A172 (cell line): ENCODE measurements around the gene HPCAL4. TPM values are rescaled to one million over a fixed set of nuclear protein-coding genes. Genes with fewer than 3 reads are reported as not detected.
A peak's percentile ranks its signal among the peaks of the same experiment; 100 is the strongest.

ENCODE experiments used
- DNase-seq: peaks from one replicate; pipeline ENCODE4 v3.0.0-alpha.2; 2015; ENCODE audit warnings: low spot score
- total RNA-seq: library from RNA; depleted of rRNA; stranded (reverse); fragments of >200 nt; shearing (Covaris generic); gene quantifications from 2 replicates; pipeline ENCODE4 v1.2.3, GENCODE V29; 2014

HPCAL4 gene
- total RNA-seq, 1 experiment from 2014 or later = not detected

DNA sequence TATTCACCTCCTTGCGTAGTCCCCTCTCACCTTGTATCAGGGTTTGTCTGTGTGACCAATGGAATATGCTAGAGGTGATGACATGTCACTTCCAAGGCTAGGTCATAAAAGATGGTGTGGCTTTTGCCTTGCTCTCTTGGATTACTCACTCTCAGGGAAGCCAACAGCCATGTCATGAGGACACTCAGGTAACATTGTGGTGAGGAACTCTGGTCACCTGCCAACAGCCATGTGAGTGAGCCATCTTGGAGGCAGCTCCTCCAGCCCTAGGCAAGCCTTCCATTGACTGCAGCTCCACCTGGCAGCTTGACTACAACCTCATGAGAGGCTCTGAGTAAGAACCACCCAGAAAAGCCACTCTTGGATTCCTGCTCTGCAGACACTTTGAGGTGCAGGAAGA is 40.8 kb downstream of the HPCAL4 start:
- DNase-seq = no peak

DNA sequence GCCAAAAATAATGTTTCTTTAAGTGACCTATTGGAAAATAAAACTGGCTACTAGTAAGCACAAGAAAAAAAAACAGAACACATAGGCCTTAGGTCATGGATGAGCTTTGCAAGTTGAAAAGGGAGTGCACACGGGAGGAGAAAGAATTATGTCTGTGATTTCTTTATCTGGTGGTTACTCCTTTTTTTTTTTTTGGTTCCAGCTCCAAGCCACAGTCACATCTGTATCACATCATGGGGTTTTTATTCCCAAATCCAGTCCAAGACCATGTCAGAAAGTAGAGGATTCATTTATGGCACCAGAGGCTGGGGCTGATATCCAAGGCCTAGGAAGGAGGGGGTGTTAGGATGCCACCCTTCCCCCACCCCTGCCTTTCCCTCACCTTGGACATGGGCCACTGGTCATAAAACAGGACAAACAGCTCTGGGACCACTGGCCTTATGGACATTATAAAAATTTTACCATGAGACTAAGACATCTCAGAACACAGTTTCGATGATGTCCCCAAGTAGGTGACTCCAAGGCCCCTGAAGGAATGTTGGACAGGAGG is 41.5 kb downstream of the HPCAL4 start:
- DNase-seq = no peak

DNA sequence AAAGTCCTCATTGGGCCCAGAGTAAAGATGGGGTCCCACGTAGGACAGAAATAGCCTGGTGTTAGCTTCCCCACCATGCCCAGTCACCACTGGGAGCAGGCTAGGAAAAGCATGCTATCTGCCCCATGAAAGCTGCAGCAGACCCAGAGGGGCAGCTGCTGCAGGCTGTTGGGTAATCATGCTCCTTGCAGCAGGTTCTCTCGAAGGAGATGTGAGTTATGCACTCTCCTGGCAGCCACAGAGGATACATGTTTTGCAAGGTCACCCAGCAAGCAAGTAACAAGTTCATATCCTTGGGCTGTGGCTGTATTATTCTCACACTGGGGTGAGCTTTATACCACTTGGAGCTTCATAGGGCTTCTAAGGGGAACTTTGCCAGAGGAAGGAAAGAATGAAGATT is 42.7 kb downstream of the HPCAL4 start:
- no peak for DNase-seq

DNA sequence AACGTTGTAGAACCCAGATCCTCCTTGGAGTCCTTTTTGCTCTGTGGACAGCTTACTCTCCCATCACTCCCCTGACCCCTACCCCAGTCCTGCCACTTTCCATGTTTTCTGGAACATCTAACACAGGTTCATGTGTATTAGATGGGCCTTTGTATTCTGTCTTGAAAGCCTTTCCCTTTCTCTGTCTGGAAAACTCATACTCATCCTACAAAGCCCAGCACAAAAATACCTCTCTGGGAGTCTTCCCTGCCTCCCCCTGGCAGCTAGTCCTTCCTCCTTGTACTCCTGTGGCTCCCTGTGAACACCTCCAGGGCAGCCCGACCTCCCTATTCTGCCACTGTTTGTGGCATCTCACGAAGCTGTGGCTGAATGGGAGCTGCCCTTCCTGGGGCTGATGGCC is 44.0 kb downstream of the HPCAL4 start:
- DNase-seq = no peak

DNA sequence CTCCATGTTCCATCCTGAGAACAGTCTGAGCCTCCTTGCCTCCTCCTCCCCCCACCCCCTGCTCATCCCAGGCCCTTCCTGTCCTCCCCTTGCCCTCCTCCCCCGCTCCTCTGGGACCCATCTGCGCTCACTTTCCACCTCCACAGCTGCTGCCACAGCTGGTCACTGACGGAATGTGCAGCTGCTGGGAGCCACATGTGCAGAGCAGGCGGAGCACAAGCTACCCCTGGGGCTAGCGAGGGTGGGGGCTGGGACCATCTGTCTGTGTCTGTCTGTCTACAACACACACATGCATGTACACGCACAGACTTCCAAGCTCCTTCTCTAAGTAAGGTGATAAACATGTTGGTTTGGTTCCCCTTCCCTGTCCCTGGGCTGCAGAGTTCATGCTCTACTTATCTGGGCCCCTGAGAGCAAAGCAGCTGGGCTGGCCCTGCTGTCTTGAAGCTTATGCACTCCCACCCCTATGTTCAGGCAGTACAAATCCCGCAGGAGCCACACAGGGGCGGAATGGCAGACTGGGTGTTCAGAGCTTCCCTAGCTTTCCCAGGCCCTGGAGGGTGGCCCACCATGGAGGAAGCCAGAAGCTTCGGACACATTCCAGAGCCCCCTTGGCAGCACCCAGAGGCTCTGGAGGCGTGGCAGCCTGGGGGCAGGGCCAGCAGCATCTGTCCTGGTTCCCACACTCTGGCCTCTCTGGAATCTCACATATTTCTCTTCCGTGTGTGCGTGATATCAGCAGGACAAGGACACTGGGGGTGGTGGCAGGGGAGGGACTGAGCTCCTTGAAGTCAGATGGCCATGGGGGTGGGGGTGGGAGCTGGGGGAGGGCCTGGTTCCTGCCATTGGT is 44.8 kb downstream of the HPCAL4 start:
- no peak for DNase-seq

DNA sequence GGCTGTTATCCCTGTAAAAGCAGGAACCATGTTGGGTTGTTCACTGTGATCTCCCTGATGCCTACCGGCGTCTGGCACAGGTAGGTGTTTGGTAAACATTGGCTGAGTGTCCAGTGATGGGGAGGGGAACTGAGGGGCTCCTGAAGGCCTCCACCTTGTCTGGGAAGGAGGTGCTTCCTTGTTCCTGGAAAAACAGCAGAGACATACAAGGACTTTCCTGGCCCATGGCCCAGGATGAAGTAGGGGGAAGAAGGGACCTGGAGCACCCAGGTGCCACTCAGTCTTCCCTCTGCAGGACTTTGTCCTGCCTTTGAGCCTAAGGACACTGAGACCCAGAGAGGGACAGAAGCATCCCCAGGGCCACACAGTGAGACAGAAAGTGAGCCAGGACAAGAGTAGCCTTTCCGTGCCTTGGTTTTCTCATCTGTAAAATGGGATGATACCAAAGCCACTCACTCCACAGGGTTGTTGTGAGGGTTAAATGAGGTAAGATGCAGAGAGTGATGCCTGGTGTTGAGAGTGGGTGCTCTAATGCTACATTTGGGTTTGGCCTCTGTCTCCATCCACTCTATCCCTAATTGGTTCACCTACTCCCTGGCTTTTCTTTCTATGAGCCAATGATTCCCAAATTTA is 45.7 kb downstream of the HPCAL4 start:
- no peak for DNase-seq

DNA sequence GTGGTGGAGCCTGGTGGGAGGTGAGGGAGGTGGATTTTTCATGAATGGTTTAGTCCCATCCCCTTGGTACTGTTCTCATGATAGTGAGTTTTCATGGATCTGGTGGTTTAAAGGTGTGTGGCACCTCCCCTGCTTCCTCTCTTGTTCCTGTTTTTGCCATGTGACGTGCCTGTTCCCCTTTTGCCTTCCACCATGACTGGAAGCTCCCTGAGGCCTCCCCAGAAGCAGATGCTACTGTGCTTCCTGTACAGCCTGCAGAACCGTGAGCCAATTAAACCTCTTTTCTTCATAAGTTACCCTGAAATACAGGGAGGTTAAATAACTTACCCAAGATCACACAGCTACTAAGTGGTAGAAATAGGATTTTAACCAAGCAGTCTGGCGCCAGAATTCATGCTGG is 47.5 kb downstream of the HPCAL4 start:
- no peak for DNase-seq

DNA sequence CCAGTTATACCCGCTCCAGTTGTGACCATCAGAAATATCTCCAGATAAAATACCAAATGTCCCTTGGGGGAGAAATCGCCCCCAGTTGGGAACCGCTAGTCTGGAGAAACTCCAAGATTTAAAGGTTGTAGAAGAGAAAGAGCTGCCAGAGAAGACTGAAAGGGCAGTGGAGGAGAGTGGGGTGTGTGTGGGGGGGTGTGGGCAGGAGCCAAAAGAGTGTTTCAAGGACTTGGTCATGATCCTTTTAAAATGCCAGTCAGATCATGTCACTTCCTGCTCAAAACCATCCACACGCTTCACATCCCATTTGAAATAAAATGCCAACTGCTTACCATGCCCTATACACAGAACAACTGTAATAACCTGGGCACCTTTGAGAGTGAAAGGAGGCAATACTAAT is 48.4 kb downstream of the HPCAL4 start:
- DNase-seq = peak; percentile 60

DNA sequence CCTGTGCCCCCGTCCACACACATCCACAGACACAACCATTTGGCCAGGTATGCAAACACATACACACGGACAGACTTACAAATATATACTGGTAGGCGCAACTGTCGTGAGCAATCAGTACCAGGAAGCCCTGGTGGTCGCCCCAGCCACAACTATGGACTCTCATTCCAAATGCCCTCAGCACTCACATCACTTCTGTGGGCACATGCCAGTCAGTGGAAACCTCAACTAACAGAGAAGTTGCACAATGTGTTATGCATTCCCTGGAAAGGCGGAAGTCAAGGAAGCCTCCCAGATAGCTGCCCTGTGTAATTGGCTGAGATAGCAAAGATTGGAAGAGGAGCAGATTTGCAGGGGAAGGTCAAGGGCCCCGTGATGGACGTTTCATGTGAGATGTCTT is 50.4 kb downstream of the HPCAL4 start:
- no peak for DNase-seq

DNA sequence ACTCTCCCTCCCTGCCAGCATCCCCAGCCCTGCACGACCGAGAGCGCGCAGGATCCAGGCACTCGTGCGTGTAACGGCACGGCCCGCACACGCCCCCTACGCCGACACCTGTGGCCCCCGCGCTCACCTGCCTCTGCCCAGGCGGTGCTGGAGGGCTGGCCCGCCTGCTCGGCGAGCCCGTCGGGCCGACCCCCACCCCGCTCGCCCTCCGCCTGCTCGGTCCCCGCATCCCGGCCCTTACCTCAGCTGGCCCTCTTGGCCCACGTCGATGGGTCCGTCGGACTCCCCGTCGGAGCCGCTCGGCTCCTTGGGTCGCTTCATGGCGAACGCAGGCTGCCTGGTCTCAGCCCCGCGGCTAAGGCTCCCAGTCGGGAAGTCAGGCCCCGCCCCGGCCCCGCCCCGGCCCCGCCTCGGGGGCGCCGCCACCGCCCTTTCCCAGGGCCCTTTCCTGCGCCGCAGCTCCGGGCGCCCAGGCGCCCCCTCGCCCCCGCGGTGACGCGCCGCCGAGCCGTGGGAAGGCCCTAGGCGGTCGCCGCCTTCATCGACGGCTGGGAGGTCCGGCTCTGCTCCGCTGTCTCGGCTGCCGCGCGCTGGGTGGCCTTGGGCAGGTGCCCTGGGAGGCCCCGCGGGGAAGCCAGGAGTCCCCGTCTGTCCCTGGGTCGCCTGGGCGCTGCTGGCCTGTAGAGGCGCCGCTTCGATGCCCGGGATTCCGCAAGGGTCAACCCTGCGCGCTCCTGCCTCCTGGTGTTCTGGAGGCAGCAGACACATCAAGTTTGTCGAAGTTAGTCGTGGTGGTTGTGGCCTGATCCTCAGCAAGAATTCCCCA is 51.7 kb downstream of the HPCAL4 start, which contains the start of gene HEYL:
Gene HEYL (minus strand): TSS at position 339 of the 826 bp plus-strand sequence. CDS start 18 bp downstream, at position 321.
- DNase-seq = no peak

DNA sequence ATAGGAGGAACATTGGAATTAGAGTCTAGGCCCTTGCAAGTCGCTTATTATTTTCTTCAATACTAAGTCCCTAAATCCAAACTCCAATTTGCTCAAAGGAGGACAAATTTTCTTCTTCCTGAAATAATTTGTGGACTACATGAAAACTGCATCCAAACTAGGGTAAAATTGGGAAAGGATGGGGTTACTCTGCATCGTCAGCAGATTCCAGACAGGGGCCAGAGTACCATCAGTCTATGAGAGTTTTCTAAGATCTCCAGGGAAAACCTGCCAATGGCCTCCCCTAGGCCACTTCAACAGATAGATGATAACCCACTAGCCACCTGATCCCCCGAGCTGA is 52.3 kb downstream of the HPCAL4 start:
- DNase-seq = no peak

DNA sequence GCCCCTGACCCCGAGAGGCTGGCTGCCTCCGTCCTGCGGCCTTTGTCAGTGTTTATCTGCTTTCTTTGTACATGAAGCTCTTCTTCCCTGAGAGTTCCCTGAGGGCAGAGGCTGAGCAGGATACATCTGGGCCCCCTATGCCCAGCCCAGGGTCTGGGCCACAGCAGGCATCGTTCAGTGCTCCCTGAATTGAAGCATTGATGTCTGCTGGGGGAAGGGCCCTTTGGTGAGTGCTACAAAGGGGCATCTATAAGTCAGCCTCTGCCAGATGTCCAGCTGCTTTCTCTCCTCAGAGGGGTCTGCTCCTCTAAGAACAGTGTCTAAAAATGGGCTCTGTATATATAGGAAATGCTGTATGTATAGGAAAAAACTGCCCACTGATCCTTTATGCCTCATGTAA is 53.9 kb downstream of the HPCAL4 start:
- no peak for DNase-seq

DNA sequence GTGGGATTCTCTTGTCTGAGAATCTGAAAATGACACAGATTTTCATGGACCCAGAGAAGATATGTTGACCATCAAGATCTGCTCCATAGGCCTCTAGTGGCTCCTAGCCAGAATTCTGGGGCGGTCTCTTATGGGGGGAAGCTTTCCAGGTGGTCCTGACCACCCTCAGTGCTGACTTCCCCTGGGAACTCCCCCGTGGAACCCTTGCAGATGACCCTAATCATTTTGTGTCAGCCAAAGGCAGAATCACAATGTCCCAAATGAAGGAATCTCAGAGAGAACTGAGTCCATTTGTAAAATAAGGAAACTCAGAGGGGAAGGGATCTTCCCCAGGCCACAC is 55.4 kb downstream of the HPCAL4 start:
- DNase-seq = no peak

DNA sequence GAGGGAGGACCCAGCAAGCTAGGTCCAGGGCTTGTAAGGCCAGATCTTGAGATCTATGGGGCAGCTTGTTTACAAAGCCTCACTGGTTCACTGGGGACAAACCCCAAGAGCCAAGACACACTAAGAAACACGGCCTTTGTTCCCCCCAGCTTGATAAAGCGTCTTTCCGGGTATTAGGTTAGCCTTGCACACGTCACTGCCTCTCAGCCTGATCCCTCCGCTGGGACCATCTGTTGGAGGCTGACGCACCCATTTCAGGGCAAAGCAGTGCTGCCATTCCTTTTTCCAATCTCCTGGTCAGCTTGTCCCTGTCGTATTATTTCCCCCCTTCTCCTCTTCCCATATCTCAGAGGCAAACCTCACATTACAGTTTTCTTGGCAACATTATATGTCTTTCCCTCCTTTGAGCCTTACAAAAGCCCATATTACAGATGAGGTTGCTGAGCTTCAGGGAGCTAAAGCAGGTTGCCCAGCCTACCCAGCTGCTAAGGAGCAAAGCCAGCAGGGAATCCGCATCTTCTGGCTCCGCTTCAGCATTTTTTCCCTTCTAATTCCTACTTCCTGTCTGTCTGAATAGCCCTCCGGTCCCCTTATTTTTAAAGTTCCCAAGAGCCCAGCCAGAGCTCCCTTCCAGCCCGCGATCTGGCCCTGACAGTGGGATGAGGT is 55.9 kb downstream of the HPCAL4 start:
- DNase-seq = no peak

DNA sequence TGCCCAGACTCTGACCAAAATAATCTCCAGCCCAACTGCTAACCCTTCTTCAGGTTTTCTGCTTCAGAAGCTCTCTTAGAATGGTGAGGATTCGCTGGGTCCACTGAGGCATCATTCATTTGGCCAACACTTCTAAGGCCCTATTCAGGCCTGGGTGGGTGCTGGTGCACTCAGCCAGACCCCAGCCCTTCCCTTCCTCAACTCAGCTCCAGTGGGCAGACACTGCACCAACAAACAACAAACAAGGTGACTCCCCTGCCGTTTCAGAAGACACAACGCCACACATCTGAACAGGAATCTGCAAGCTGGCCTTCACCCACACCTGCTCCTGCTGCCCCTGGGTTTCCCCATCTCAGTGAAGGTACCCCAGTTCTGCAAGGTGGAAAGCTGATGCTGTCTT is 57.8 kb downstream of the HPCAL4 start:
- DNase-seq = no peak

DNA sequence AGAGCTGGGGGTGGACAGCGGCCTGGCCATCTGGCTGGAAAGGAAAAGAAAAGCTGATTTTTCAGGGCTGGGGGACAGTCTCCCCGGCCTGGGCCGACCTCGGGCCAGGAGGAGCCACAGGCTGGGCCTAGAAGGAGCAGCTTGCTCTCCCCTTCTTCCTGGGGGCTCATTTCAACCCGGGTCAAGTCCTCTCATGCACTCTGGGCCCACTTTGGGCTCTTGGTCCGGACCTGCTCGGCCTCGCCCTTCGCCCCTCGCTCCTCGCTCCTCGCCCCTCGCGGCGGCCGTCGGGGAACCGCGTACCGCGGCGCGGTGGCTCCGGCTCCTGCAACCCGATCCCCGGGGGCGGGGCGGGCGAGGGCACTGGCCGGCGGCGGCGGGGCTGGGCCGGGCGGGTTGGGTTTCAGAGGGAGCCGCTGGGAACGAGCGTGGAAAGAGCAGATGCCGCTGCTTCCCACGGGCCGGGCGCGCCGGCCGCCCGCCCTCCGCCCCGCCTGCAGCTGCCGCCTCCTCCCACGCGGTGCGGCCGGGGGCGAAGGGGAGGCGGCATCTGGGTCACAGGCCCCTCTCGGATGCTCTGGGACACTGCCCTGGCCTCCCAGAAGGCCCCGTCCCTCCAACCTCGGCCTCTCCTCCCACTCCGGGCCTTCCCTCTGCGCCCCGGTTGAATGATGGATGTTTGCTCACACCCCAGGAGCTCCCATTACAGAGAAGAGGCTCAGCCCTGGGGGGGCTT is 58.4 kb downstream of the HPCAL4 start:
- no peak for DNase-seq

DNA sequence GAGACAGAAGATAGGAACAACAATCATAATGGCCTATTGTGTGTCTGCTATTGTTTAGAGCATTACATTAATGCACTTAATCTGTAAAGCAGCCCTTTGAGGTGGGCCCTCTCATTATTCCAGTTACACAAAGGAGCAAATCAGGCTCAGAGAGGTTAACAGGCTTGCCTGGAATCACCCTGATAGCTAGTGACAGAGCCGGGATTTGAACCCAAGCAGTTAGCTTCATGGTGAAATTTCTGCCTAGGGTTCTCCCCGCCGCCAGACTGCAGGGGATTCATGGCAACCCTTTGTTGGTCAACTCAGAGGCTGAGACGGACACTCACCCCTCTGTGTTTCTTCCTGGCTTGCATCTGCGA is 58.9 kb downstream of the HPCAL4 start:
- DNase-seq = no peak

DNA sequence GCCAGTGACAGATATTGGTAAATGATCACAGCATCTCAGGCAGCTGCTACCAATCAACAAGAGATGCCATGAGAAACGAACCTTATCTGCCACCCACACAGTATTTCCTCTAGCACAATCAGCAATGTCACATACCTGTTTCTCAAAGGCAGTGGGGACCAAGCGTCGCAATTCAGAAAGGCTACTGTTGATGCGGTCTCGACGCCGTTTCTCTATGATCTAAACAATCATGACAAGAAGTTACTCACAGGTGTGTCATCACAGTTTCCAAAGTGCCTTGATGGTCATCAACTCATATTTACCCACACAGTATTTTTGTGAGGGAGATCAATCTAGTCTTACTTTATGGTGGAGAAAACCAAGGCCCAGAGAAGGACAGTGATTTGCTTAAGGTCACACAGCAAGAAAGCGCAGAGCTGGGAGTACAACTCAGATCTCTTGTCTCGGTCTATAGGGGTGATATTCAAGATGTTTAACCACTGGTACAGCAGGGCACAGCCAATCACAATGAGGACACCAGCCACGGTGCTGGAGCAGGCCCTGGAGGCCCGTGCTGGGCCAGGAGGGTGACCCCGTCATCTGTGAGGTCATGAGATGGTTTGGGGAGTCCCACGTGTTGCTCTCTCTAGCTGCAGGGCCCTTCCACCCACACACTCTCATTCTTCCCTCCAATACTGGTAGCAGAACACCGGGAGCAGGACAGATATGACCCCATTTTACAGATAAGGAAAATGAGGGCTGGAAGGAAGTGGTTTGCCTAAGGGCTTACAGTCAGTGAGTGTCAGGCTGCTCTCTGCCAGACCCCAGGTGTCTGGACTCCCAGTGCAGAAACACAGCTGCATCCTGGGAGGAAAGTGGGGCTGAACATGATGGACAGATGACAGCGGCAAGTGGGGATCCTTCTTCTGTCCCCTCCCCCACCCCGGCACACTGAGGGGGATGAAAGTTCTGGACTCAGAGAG is 59.6 kb downstream of the HPCAL4 start:
- no peak for DNase-seq

DNA sequence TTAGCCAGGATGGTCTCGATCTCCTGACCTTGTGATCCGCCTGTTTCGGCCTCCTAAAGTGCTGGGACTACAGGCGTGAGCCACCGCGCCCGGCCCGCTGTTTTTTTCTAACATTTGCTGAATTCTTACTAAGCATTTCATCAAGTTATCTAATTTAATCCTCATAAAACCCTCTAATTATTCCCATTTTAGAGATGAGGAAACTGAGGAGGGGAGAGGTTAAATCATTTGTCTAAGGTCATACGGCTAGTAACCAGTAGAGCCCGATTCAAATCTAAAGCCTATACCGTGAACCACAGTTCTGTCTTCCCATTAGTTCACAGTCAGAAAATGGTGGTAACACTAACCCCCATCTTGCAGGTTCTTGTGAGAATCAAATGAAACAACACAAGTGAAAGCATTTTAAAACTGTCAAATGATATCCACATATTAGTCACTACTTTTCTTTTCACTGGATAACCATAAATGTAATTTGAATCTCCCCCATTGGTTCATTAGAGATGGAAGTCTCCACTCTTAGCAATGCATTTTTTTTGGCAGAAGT is 62.4 kb downstream of the HPCAL4 start:
- DNase-seq = no peak
